Measurements from ENCODE around the gene MRC2.
"Not testable (repeated sequence)": the region's sequence is repeated elsewhere in the genome, so short reads cannot be mapped to it uniquely, and the experiment has no call there.

The MRC2 gene

GRCh38 chr17:62612289-62612688, 15.2 kb upstream of the MRC2 start:
- DNase-seq, result not testable (repeated sequence)

GRCh38 chr17:62613095-62613494, 14.4 kb upstream of the MRC2 start:
- not testable (repeated sequence) for DNase-seq

GRCh38 chr17:62614142-62614541, 13.3 kb upstream of the MRC2 start:
- DNase-seq, result no peak

- DNase-seq, result no peak
Measured at GRCh38 chr17:62615503-62615902, 12.0 kb upstream of the MRC2 start.

- no peak for DNase-seq
Measured at GRCh38 chr17:62616993-62617893, 10.2 kb upstream of the MRC2 start.

- DNase-seq, result no peak
Measured at GRCh38 chr17:62617894-62618472, 9.5 kb upstream of the MRC2 start.

GRCh38 chr17:62618647-62619416, 8.6 kb upstream of the MRC2 start:
- no peak for DNase-seq

- no peak for DNase-seq
Measured at GRCh38 chr17:62619417-62620155, 7.9 kb upstream of the MRC2 start.

- DNase-seq, result no peak
Measured at GRCh38 chr17:62621223-62621622, 6.2 kb upstream of the MRC2 start.

GRCh38 chr17:62625184-62625869, 2.1 kb upstream of the MRC2 start:
- no peak for DNase-seq

GRCh38 chr17:62625870-62626200, 1.6 kb upstream of the MRC2 start:
- DNase-seq, result no peak

GRCh38 chr17:62626719-62627218, 701 bp upstream of the MRC2 start:
- DNase-seq, result no peak

GRCh38 chr17:62627904-62628633, 599 bp downstream of the MRC2 start:
- no peak for DNase-seq

GRCh38 chr17:62628831-62629555, 1.5 kb downstream of the MRC2 start:
- DNase-seq, result no peak

GRCh38 chr17:62629556-62630364, 2.3 kb downstream of the MRC2 start:
- no peak for DNase-seq

- DNase-seq, result no peak
Measured at GRCh38 chr17:62630365-62631085, 3.1 kb downstream of the MRC2 start.

GRCh38 chr17:62631086-62631935, 3.8 kb downstream of the MRC2 start:
- DNase-seq, result no peak

All from CD4-positive, alpha-beta T cell treated with Interleukin-4 for 4 hours (primary cell).